Endothelial cell of umbilical vein (primary cell): Measurements from ENCODE around the gene GPR146.

Experiments used
- EZH2 ChIP-seq: IDR thresholded peaks from 2 replicates; pipeline ENCODE4 v1.6.1; 2012; ENCODE audit warnings: borderline replicate concordance, low read depth, mild to moderate bottlenecking, moderate library complexity, low read length, inconsistent platforms; ENCODE audit not compliant: severe bottlenecking
- GATA2 ChIP-seq: IDR thresholded peaks from 2 replicates; pipeline ENCODE4 v1.7.0; 2011; ENCODE audit warnings: low read depth, mild to moderate bottlenecking, moderate library complexity, mixed read lengths, low read length; ENCODE audit not compliant: insufficient read length, insufficient read depth
- JUN ChIP-seq: IDR thresholded peaks from 2 replicates; pipeline ENCODE4 v1.6.1; 2011; ENCODE audit warnings: borderline replicate concordance, low read depth; ENCODE audit not compliant: insufficient read length, insufficient read depth
- POLR2A ChIP-seq: IDR thresholded peaks from 2 replicates; pipeline ENCODE4 v1.6.1; 2012; ENCODE audit warnings: low read depth, mild to moderate bottlenecking, control low read depth, low read length
- POLR2AphosphoS5 ChIP-seq: IDR thresholded peaks from 2 replicates; pipeline ENCODE4 v1.6.1; 2012; ENCODE audit warnings: low read depth, mild to moderate bottlenecking, control low read depth, low read length, moderate library complexity; ENCODE audit not compliant: insufficient read depth
- TF ChIP-seq, protein P1 (sequence below), 2 donors: IDR thresholded peaks; 1 replicate in 1 of 2; 2 replicates in 1 of 2; pipeline ENCODE4 v1.5.1; 2011; ENCODE audit warnings: low read length in 2 of 2, mild to moderate bottlenecking in 2 of 2, moderate library complexity in 2 of 2, control low read depth in 1 of 2, inconsistent platforms in 1 of 2, low read depth in 1 of 2; ENCODE audit not compliant: insufficient read depth in 1 of 2; ENCODE audit errors: extremely low read depth in 1 of 2

DNA sequence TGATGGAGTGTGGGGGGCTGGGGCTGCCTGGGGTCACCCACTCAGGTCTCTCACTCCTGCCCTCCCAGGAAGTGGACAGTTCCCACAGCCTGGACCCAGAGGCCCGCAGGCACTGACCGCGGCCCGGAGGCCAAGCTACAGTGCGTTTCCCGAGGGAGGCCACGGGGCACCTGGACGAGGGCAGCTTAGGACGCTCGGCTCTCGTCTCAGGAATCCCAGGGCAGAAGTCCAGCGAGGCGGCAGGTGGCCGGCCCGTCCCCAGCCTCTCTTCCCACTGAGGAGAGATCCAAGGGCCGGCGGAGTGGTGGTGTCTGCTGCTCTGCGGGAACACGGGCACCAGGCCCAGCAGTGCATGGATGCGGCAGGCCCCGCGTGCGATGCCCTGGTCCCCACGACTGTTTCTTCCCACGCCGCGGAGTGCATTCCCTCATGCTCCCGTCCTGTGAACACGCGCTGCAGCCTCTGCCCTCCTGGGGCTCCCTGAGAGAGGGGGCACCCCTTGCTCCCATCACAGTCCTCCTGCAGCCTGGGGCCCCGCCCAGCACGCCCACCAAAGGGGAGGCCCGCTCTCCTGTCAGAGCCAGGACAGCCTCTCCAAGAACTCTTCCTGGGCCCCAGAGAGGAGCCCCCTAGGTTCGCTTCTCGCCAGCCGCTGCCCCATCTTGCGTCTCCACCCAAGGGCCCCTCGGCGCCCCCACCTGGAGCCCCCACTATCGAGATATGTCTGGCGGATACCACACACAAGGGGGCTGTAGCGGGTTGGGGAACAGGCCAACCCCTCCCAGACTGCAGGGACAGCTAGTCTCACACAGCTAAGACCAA is 24.3 kb upstream of the GPR146 start:
- TF ChIP-seq, protein P1, sequence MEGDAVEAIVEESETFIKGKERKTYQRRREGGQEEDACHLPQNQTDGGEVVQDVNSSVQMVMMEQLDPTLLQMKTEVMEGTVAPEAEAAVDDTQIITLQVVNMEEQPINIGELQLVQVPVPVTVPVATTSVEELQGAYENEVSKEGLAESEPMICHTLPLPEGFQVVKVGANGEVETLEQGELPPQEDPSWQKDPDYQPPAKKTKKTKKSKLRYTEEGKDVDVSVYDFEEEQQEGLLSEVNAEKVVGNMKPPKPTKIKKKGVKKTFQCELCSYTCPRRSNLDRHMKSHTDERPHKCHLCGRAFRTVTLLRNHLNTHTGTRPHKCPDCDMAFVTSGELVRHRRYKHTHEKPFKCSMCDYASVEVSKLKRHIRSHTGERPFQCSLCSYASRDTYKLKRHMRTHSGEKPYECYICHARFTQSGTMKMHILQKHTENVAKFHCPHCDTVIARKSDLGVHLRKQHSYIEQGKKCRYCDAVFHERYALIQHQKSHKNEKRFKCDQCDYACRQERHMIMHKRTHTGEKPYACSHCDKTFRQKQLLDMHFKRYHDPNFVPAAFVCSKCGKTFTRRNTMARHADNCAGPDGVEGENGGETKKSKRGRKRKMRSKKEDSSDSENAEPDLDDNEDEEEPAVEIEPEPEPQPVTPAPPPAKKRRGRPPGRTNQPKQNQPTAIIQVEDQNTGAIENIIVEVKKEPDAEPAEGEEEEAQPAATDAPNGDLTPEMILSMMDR (IDR thresholded peaks at IDR 0.05; ENCODE audit: extremely low read depth in 1 of 2, insufficient read depth in 1 of 2, low read depth in 1 of 2, low read length in 2 of 2): no peak
- TF ChIP-seq POLR2A (no peak), EZH2 (no peak), JUN (no peak), POLR2AphosphoS5 (no peak), GATA2 (no peak)
